Neuronal stem cell (in vitro differentiated cells): ENCODE data around the gene ACSS1.

Experiments used
- DNase-seq: peaks from one replicate; pipeline ENCODE4 v3.0.0-alpha.2; 2013; ENCODE audit warnings: low spot score
- H2AFZ ChIP-seq: one replicate; pipeline ENCODE4 v1.6.1; 2013; ENCODE audit warnings: mild to moderate bottlenecking, low read length, inconsistent platforms
- H2AK5ac ChIP-seq: 2 replicates; pipeline ENCODE4 v1.6.1; 2013; ENCODE audit warnings: low read depth, mild to moderate bottlenecking, inconsistent platforms, low read length, moderate library complexity, mixed read lengths
- H2BK120ac ChIP-seq: 2 replicates; pipeline ENCODE4 v1.6.1; 2013; ENCODE audit warnings: low read depth, mild to moderate bottlenecking, inconsistent platforms, low read length, moderate library complexity, mixed read lengths
- H2BK12ac ChIP-seq: one replicate; pipeline ENCODE4 v1.6.1; 2013; ENCODE audit warnings: low read length, inconsistent platforms
- H2BK15ac ChIP-seq: 2 replicates; pipeline ENCODE4 v1.6.1; 2013; ENCODE audit warnings: mild to moderate bottlenecking, low read length, inconsistent platforms, mixed read lengths
- H2BK5ac ChIP-seq: one replicate; pipeline ENCODE4 v1.6.1; 2013; ENCODE audit warnings: inconsistent platforms, mild to moderate bottlenecking, low read length, moderate library complexity
- H3K14ac ChIP-seq: one replicate; pipeline ENCODE4 v1.6.1; 2013; ENCODE audit warnings: low read length, inconsistent platforms
- H3K18ac ChIP-seq: 2 replicates; pipeline ENCODE4 v1.6.1; 2013; ENCODE audit warnings: low read length, inconsistent platforms
- H3K23ac ChIP-seq: 2 replicates; pipeline ENCODE4 v1.6.1; 2013; ENCODE audit warnings: low read depth, mild to moderate bottlenecking, mixed read lengths, low read length, inconsistent platforms; ENCODE audit not compliant: poor library complexity
- H3K27ac ChIP-seq: replicated peaks from 3 replicates; pipeline ENCODE4 v1.5.1; 2013; ENCODE audit warnings: low read length, inconsistent platforms
- H3K27me3 ChIP-seq, 3 experiments: 2 replicates each; pipeline ENCODE4 v1.6.1; 2013; ENCODE audit warnings: low read length in 3 of 3, mild to moderate bottlenecking in 2 of 3, inconsistent platforms in 1 of 3, low read depth in 1 of 3, mixed read lengths in 1 of 3, moderate library complexity in 1 of 3; ENCODE audit not compliant: control insufficient read depth in 3 of 3, insufficient read depth in 3 of 3
- H3K36me3 ChIP-seq, 2 donors: replicated peaks in 1 of 2; 2 replicates each; pipeline ENCODE4 v1.6.1; 2013; ENCODE audit warnings: low read length in 2 of 2; ENCODE audit not compliant: control insufficient read depth in 2 of 2, insufficient read depth in 2 of 2
- H3K4ac ChIP-seq: 2 replicates; pipeline ENCODE4 v1.6.1; 2013; ENCODE audit warnings: inconsistent platforms, mild to moderate bottlenecking, low read length, moderate library complexity
- H3K4me1 ChIP-seq, 2 donors: 1 replicate in 1 of 2; 2 replicates in 1 of 2; pipeline ENCODE4 v1.6.1; 2013; ENCODE audit warnings: low read length in 2 of 2, low read depth in 1 of 2; ENCODE audit not compliant: control insufficient read depth in 2 of 2, insufficient read depth in 1 of 2
- H3K4me2 ChIP-seq: one replicate; pipeline ENCODE4 v1.6.1; 2013; ENCODE audit warnings: mild to moderate bottlenecking, low read length, inconsistent platforms; ENCODE audit not compliant: insufficient read depth, poor library complexity, severe bottlenecking
- H3K4me3 ChIP-seq, 2 donors: 2 replicates each; pipeline ENCODE4 v1.5.1; 2013; ENCODE audit warnings: low read length in 2 of 2, mild to moderate bottlenecking in 2 of 2, inconsistent platforms in 1 of 2, moderate library complexity in 1 of 2
- H3K79me1 ChIP-seq: one replicate; pipeline ENCODE4 v1.6.1; 2013; ENCODE audit warnings: low read depth, mild to moderate bottlenecking, inconsistent platforms, low read length, moderate library complexity
- H3K9ac ChIP-seq: one replicate; pipeline ENCODE4 v1.6.1; 2013; ENCODE audit warnings: mild to moderate bottlenecking, low read depth, low read length, inconsistent platforms; ENCODE audit not compliant: poor library complexity
- H3K9me3 ChIP-seq, 2 donors: replicated peaks in 1 of 2; 2 replicates each; pipeline versions ENCODE3 to v1.6.1; 2013; ENCODE audit warnings: low read length in 2 of 2, mild to moderate bottlenecking in 2 of 2, inconsistent platforms in 1 of 2, low read depth in 1 of 2, mixed read lengths in 1 of 2, moderate library complexity in 1 of 2; ENCODE audit not compliant: control insufficient read depth in 2 of 2, insufficient read depth in 1 of 2
- H4K8ac ChIP-seq: one replicate; pipeline ENCODE4 v1.6.1; 2013; ENCODE audit warnings: low read depth, mild to moderate bottlenecking, inconsistent platforms, low read length, moderate library complexity
- H4K91ac ChIP-seq: one replicate; pipeline ENCODE4 v1.6.1; 2013; ENCODE audit warnings: low read length, low read depth, mild to moderate bottlenecking, inconsistent platforms; ENCODE audit not compliant: poor library complexity
- WGBS, 2 donors: extraction: QIAGEN DNeasy Blood & Tissue Kit; methylation state at CpG; one replicate each; pipeline ENCODE4 v1.1.7; 2013; ENCODE audit warnings: missing lambda C conversion rate in 2 of 2, mixed read lengths in 1 of 2; ENCODE audit not compliant: insufficient read length in 2 of 2, insufficient replicate concordance in 1 of 2; ENCODE audit errors: extremely low coverage in 2 of 2; 5-methylcytosine and 5-hydroxymethylcytosine counted together

ACSS1 gene

DNA sequence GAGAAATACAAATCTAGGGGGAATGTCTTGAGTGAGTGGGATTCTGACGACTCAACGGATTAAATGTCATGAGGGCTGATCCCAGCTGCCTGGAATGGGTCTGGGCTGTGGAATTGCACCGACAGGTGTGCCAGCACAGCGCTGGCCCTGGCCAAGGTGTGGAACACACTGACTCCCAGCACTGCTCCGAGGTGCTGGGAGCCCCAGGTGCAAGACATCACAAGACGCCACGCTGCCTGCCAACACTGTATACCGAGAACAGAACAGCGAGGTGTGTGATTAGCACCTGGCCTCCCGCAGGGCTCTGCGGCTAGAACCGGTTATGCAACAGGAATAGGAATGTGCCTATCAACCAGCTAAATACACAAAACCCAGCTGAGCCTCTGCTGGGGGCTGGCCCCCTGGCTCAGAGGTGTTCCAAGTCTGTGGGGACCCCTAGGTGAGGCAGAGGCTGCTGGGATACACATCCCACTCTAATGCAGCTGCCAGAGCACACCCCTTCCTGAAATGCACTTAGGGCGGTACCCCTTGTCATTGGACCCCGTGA is 40.6 kb downstream of the ACSS1 start:
- Histone ChIP-seq H4K91ac (no peak overlapping the region), H2BK120ac (no peak overlapping the region), H3K4ac (no peak overlapping the region), H3K4me2 (no peak overlapping the region), H3K9me3 (no peaks in the 10 kb centered on the region), H3K4me1 (no peaks in the 10 kb centered on the region), H2BK15ac (no peak overlapping the region), H3K9ac (no peak overlapping the region), H2AFZ (no peak overlapping the region), H2BK12ac (no peak overlapping the region), H2BK5ac (no peak overlapping the region), H3K27ac (no peak overlapping the region), H3K23ac (no peak overlapping the region), H3K27me3 (peaks cover 0 to 13% (median 0%) of the 10 kb centered on the region in 3 experiments), H3K36me3 (no peaks in the 10 kb centered on the region), H3K79me1 (no peaks in the 10 kb centered on the region), H3K14ac (peak overlapping the region; percentile 0), H4K8ac (no peak overlapping the region), H3K4me3 (no peak overlapping the region), H2AK5ac (no peak overlapping the region), H3K18ac (no peak overlapping the region)
- no CpG with 5 or more reads among the region's 14 CpGs for WGBS, 2 donors
- no peak for DNase-seq

GRCh38 chr20:25016471-25016870 is 41.5 kb downstream of the ACSS1 start:
- no peak overlapping the region for H2BK15ac ChIP-seq
- no peak overlapping the region for H3K27ac ChIP-seq
- H2AK5ac ChIP-seq, result no peak overlapping the region
- no peak overlapping the region for H4K8ac ChIP-seq
- WGBS, 2 donors, result no CpG with 5 or more reads among the region's 11 CpGs
- H3K27me3 ChIP-seq, result peaks cover 0 to 19% (median 0%) of the 10 kb centered on the region in 3 experiments
- no peak overlapping the region for H3K23ac ChIP-seq
- H3K4ac ChIP-seq, result no peak overlapping the region
- no peak for DNase-seq
- no peak overlapping the region for H3K4me2 ChIP-seq
- H3K18ac ChIP-seq, result peak overlapping the region; percentile 24
- peak overlapping the region; percentile 26 for H3K14ac ChIP-seq
- H3K4me1 ChIP-seq, result no peaks in the 10 kb centered on the region
- H3K9me3 ChIP-seq, result no peaks in the 10 kb centered on the region
- no peak overlapping the region for H4K91ac ChIP-seq
- H3K36me3 ChIP-seq, result no peaks in the 10 kb centered on the region
- no peak overlapping the region for H3K9ac ChIP-seq
- no peak overlapping the region for H2AFZ ChIP-seq
- H2BK12ac ChIP-seq, result no peak overlapping the region
- no peak overlapping the region for H3K4me3 ChIP-seq
- no peaks in the 10 kb centered on the region for H3K79me1 ChIP-seq
- H2BK120ac ChIP-seq, result no peak overlapping the region
- H2BK5ac ChIP-seq, result no peak overlapping the region

GRCh38 chr20:25015986-25016385 is 42.0 kb downstream of the ACSS1 start:
- H3K36me3 ChIP-seq, result no peaks in the 10 kb centered on the region
- WGBS, 2 donors, result no CpG with 5 or more reads among the region's 11 CpGs

GRCh38 chr20:25014816-25015215 is 43.1 kb downstream of the ACSS1 start:
- Histone ChIP-seq H4K91ac (no peak overlapping the region), H4K8ac (no peak overlapping the region), H2BK5ac (no peak overlapping the region), H3K23ac (no peak overlapping the region), H2AK5ac (peak overlapping the region; percentile 36), H2BK15ac (no peak overlapping the region), H3K14ac (no peak overlapping the region), H3K27ac (no peak overlapping the region), H3K9ac (no peak overlapping the region), H2AFZ (no peak overlapping the region), H3K79me1 (no peaks in the 10 kb centered on the region), H3K4me3 (no peak overlapping the region), H3K27me3 (peaks cover 0 to 25% (median 0%) of the 10 kb centered on the region in 3 experiments), H3K18ac (no peak overlapping the region), H3K9me3 (no peaks in the 10 kb centered on the region), H3K4ac (no peak overlapping the region), H3K4me2 (no peak overlapping the region), H3K36me3 (no peaks in the 10 kb centered on the region), H2BK120ac (no peak overlapping the region), H3K4me1 (no peaks in the 10 kb centered on the region), H2BK12ac (no peak overlapping the region)
- WGBS, 2 donors, result no CpG with 5 or more reads among the region's 11 CpGs
- no peak for DNase-seq

More at GRCh38 chr20:25015986-25016385, 42.0 kb downstream of the ACSS1 start:
- no peak for DNase-seq
- Histone ChIP-seq H4K8ac (no peak overlapping the region), H3K79me1 (no peaks in the 10 kb centered on the region), H2AK5ac (no peak overlapping the region), H3K4ac (no peak overlapping the region), H3K4me1 (no peaks in the 10 kb centered on the region), H3K18ac (peak overlapping the region; percentile 21), H3K23ac (no peak overlapping the region), H3K4me3 (no peak overlapping the region), H3K4me2 (no peak overlapping the region), H3K9ac (no peak overlapping the region), H2AFZ (no peak overlapping the region), H2BK12ac (no peak overlapping the region), H3K9me3 (no peaks in the 10 kb centered on the region), H2BK15ac (no peak overlapping the region), H4K91ac (no peak overlapping the region), H3K14ac (no peak overlapping the region), H2BK120ac (no peak overlapping the region), H3K27ac (no peak overlapping the region), H2BK5ac (no peak overlapping the region), H3K27me3 (peaks cover 0 to 21% (median 0%) of the 10 kb centered on the region in 3 experiments)
